ENCODE results near the gene LRP1. TPM values are rescaled to one million over a fixed set of nuclear protein-coding genes. Genes with fewer than 3 reads are reported as not detected.

LRP1 gene
- total and polyA plus RNA-seq, 2 of the 13 experiments (the other 11 are each of a cell fraction or from before 2014, with no cell fraction given) = 14.7 to 30.8 TPM

DNA sequence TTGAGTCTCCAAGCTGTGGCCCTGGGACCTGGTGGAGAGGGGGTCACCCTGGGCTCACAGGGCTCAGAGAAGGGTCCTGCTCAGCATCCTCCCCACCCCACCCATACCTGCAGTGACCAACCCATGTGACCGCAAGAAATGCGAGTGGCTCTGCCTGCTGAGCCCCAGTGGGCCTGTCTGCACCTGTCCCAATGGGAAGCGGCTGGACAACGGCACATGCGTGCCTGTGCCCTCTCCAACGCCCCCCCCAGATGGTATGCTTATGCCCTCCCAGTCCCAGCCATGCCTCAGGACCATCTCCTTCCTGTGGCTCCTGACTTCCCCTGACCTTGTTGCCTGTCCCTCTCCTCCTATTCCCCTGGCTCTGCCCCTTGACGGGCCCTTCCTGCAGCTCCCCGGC, 81.6 kb downstream of the LRP1 start:
- no peak for DNase-seq (ENCODE audit: low spot score)
- no peak overlapping the region for H3K9ac ChIP-seq (ENCODE audit: insufficient read depth, low read depth, low read length)
- H3K4me3 ChIP-seq (replicated peaks in 1 of 3; ENCODE audit: insufficient read depth in 1 of 3, low read depth in 2 of 3, low read length in 3 of 3) = no peak overlapping the region
- WGBS (ENCODE audit: low lambda C conversion rate) = 84% methylated on average over 3 of the region's 8 CpGs
- TF ChIP-seq SRY (CRISPR knock-in tag; IDR thresholded peaks at IDR 0.05) (no peak), ERF (CRISPR knock-in tag; IDR thresholded peaks at IDR 0.05) (no peak)
- TF ChIP-seq, protein P1, sequence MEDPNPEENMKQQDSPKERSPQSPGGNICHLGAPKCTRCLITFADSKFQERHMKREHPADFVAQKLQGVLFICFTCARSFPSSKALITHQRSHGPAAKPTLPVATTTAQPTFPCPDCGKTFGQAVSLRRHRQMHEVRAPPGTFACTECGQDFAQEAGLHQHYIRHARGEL (CRISPR knock-in tag; IDR thresholded peaks at IDR 0.05) = no peak
- intact Hi-C loops (cut with micrococcal nuclease; ENCODE audit: unreplicated experiment) (no loop called here), in situ Hi-C loops (cut with HindIII; ENCODE audit: extremely low pct_ligation_motif_present, low pct_unique_long_range_greater_than_20kb) (no loop called here)
- peaks cover 9% of the 10 kb centered on the region; the same call in 1 of the 2 replicates for H4K20me1 ChIP-seq (ENCODE audit: insufficient read depth, low read length)
- peaks cover 37 to 67% of the 10 kb centered on the region in 2 experiments; a peak in 4 of 5 replicates for H3K36me3 ChIP-seq (replicated peaks in 1 of 2; ENCODE audit: control insufficient read depth in 1 of 2, insufficient read depth in 2 of 2, low read length in 2 of 2)
- ATAC-seq = no peak
- no peaks in the 10 kb centered on the region for H3K79me2 ChIP-seq (ENCODE audit: insufficient read depth, low read length)
- CTCF ChIA-PET (ENCODE audit: low intra/inter-chr PET ratio, low total read pairs) = interaction anchor here (9.8 kb wide), 1 partner anchor 30 kb away, joined by 308 read pairs; a partner anchor contains a TSS
- POLR2A ChIA-PET = no interaction called here
- no peak overlapping the region for H3K4me2 ChIP-seq (ENCODE audit: low read depth, low read length)
- H3K27me3 ChIP-seq (ENCODE audit: control insufficient read depth in 1 of 2, insufficient read depth in 2 of 2, low read length in 2 of 2) = peaks cover 2 to 4% of the 10 kb centered on the region in 2 experiments; a peak in 4 of 5 replicates
- H3K9me3 ChIP-seq (ENCODE audit: low read length) = no peaks in the 10 kb centered on the region
- H2AFZ ChIP-seq (ENCODE audit: low read length) = no peak overlapping the region
- BruUV-seq (replicated peaks) = no TSS peak
- FAIRE-seq = no peak
- H3K4me1 ChIP-seq (ENCODE audit: insufficient read depth, low read length) = peaks cover 12% of the 10 kb centered on the region
- H3K27ac ChIP-seq (ENCODE audit: extremely low read length, insufficient read depth, low read length) = no peak overlapping the region

DNA sequence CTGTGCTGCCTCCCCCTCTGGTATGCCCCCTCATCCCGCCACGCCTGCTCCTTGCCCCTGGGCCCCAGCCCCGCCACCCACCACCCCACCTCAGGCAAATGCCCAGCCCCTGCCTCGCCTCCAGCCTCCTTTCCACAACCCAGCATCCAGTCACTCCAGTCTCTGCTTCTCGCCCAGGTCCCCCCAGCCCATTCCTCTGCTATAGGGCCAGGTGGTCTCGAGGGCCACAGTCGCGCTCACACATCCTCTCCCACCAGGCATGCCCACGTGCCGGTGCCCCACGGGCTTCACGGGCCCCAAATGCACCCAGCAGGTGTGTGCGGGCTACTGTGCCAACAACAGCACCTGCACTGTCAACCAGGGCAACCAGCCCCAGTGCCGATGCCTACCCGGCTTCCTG, 82.2 kb downstream of the LRP1 start:
- WGBS (ENCODE audit: low lambda C conversion rate) = 99% methylated on average over 13 of the region's 15 CpGs
- peaks cover 34 to 62% of the 10 kb centered on the region in 2 experiments; a peak in 4 of 5 replicates for H3K36me3 ChIP-seq (replicated peaks in 1 of 2; ENCODE audit: control insufficient read depth in 1 of 2, insufficient read depth in 2 of 2, low read length in 2 of 2)
- DNase-seq (ENCODE audit: low spot score) (no peak), FAIRE-seq (no peak), ATAC-seq (no peak)
- H3K9ac ChIP-seq (ENCODE audit: insufficient read depth, low read depth, low read length) = no peak overlapping the region
- no peaks in the 10 kb centered on the region for H3K9me3 ChIP-seq (ENCODE audit: low read length)
- ChIA-PET POLR2A (no interaction called here), CTCF (ENCODE audit: low intra/inter-chr PET ratio, low total read pairs) (interaction anchor here (9.8 kb wide), 1 partner anchor 29 kb away, joined by 308 read pairs; a partner anchor contains a TSS)
- H2AFZ ChIP-seq (ENCODE audit: low read length) = no peak overlapping the region
- TF ChIP-seq ZNF724P (CRISPR knock-in tag; IDR thresholded peaks at IDR 0.05; ENCODE audit: borderline replicate concordance) (no peak), HNRNPUL1 (IDR thresholded peaks at IDR 0.05; ENCODE audit: low read depth, low read length) (no peak), PHF21A (CRISPR knock-in tag; IDR thresholded peaks at IDR 0.05) (no peak), NFIC (IDR thresholded peaks at IDR 0.05; ENCODE audit: low read length) (no peak), RXRB (CRISPR knock-in tag; IDR thresholded peaks at IDR 0.05; ENCODE audit: borderline replicate concordance) (no peak), SRSF1 (optimal IDR thresholded peaks at IDR 0.05; ENCODE audit: low read depth, low read length) (no peak), GABPB1 (CRISPR knock-in tag; IDR thresholded peaks at IDR 0.05) (no peak), POLR2AphosphoS5 (IDR thresholded peaks at IDR 0.05; ENCODE audit: low read depth, low read length) (no peak), SRSF9 (IDR thresholded peaks at IDR 0.05; ENCODE audit: borderline replicate concordance, insufficient read depth, low read depth, low read length, poor library complexity, severe bottlenecking) (no peak), MTF1 (CRISPR knock-in tag; IDR thresholded peaks at IDR 0.05) (no peak), SMAD1 (CRISPR knock-in tag; IDR thresholded peaks at IDR 0.05; ENCODE audit: borderline replicate concordance, low read depth) (no peak), CBX2 (IDR thresholded peaks at IDR 0.05; ENCODE audit: low read depth, low read length) (no peak), CBX2 (CRISPR knock-in tag; IDR thresholded peaks at IDR 0.05; ENCODE audit: low read depth) (no peak), POLR2A (IDR thresholded peaks at IDR 0.05; ENCODE audit: insufficient read depth in 1 of 2, low read depth in 2 of 2, low read length in 2 of 2) (no peak), ZNF143 (CRISPR knock-in tag; IDR thresholded peaks at IDR 0.05) (no peak)
- TF ChIP-seq, protein P2, sequence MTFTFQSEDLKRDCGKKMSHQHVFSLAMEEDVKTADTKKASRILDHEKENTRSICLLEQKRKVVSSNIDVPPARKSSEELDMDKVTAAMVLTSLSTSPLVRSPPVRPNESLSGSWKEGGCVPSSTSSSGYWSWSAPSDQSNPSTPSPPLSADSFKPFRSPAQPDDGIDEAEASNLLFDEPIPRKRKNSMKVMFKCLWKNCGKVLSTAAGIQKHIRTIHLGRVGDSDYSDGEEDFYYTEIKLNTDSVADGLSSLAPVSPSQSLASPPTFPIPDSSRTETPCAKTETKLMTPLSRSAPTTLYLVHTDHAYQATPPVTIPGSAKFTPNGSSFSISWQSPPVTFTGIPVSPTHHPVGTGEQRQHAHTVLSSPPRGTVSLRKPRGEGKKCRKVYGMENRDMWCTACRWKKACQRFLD (CRISPR knock-in tag; IDR thresholded peaks at IDR 0.05; ENCODE audit: borderline replicate concordance) = no peak
- H3K27ac ChIP-seq (ENCODE audit: extremely low read length, insufficient read depth, low read length) = no peak overlapping the region
- intact Hi-C loops (cut with micrococcal nuclease; ENCODE audit: unreplicated experiment) = no loop called here
- H3K4me2 ChIP-seq (ENCODE audit: low read depth, low read length) = no peak overlapping the region
- in situ Hi-C loops (cut with HindIII; ENCODE audit: extremely low pct_ligation_motif_present, low pct_unique_long_range_greater_than_20kb) = no loop called here
- no peak overlapping the region for H3K4me3 ChIP-seq (replicated peaks in 1 of 3; ENCODE audit: insufficient read depth in 1 of 3, low read depth in 2 of 3, low read length in 3 of 3)
- H3K79me2 ChIP-seq (ENCODE audit: insufficient read depth, low read length) = no peaks in the 10 kb centered on the region
- peaks cover 9% of the 10 kb centered on the region; the same call in 1 of the 2 replicates for H4K20me1 ChIP-seq (ENCODE audit: insufficient read depth, low read length)
- BruUV-seq (replicated peaks) = no TSS peak
- peaks cover 18% of the 10 kb centered on the region for H3K4me1 ChIP-seq (ENCODE audit: insufficient read depth, low read length)
- H3K27me3 ChIP-seq (ENCODE audit: control insufficient read depth in 1 of 2, insufficient read depth in 2 of 2, low read length in 2 of 2) = peaks cover 2 to 10% of the 10 kb centered on the region in 2 experiments

All from HepG2 (cell line).